ENCODE results near the gene KRTAP5-5. TPM values are rescaled to one million over a fixed set of nuclear protein-coding genes. Genes with fewer than 3 reads are reported as not detected.

Gene KRTAP5-5
- polyA plus RNA-seq, 1 donor (not counting 4 experiments of a cell fraction or from before 2014, with no cell fraction given), result not detected

DNA sequence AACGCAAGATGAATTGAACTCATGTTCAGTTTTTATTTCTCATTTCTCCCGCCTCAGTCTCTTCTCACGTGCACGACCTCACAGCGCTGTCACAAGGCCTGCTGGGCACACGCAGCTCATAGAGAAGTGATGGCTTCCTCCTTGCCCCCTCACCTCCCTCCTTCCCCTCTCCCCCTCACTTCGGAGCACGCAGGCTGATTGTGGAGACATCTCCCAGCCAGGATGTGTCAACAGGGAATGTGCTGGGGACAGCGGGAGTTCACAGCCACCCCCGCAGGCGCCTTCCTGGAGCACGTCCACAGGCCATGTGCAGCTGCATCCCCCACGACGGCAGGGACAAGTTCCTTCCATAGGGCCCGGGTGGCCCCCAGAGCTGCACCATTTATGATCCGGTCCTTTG is 38.3 kb downstream of the KRTAP5-5 start:
- dilution Hi-C loops (cut with MboI; ENCODE audit: extremely low pct_ligation_motif_present, low sequenced_read_pairs), result no loop called here
- no peak for FAIRE-seq
- no peak for TF ChIP-seq EZH2 (IDR thresholded peaks at IDR 0.05; ENCODE audit: low read length)
- TF ChIP-seq, protein P1, sequence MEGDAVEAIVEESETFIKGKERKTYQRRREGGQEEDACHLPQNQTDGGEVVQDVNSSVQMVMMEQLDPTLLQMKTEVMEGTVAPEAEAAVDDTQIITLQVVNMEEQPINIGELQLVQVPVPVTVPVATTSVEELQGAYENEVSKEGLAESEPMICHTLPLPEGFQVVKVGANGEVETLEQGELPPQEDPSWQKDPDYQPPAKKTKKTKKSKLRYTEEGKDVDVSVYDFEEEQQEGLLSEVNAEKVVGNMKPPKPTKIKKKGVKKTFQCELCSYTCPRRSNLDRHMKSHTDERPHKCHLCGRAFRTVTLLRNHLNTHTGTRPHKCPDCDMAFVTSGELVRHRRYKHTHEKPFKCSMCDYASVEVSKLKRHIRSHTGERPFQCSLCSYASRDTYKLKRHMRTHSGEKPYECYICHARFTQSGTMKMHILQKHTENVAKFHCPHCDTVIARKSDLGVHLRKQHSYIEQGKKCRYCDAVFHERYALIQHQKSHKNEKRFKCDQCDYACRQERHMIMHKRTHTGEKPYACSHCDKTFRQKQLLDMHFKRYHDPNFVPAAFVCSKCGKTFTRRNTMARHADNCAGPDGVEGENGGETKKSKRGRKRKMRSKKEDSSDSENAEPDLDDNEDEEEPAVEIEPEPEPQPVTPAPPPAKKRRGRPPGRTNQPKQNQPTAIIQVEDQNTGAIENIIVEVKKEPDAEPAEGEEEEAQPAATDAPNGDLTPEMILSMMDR (optimal IDR thresholded peaks at IDR 0.05 in 1 of 3, IDR thresholded peaks at IDR 0.05 in 1 of 3, conservative IDR thresholded peaks at IDR 0.05 in 1 of 3; ENCODE audit: extremely low read depth in 1 of 3, insufficient read depth in 2 of 3, low read length in 3 of 3), result no peak

DNA sequence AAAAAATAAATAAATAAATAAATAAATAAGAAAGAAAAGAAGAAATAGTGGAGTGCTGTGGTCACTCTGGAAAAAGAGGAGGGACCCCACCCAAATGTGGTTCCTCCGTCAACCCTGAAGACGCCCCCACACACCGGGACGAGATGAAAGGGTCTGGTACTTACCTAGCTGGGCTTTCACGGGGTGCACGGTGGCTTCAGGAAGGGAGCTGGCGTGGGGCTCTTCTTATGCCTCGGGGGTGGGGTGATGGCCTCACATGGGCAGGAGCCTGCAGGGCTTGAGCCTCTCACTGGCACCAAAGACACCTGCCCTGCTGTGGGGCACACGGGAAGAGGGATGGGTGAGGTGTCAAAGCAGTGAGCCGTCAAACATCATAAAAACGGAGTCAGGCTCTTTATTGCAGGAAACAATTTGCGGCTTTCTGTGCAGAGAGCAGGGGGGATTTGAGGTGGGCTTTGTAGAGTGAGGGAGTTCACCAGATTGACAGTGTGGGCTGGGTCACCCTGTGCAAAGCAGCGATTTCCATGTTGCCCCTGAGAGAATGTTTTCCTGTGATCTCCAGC is 39.4 kb downstream of the KRTAP5-5 start:
- no peak for TF ChIP-seq EZH2 (IDR thresholded peaks at IDR 0.05; ENCODE audit: low read length)
- TF ChIP-seq, protein P1 (optimal IDR thresholded peaks at IDR 0.05 in 1 of 3, IDR thresholded peaks at IDR 0.05 in 1 of 3, conservative IDR thresholded peaks at IDR 0.05 in 1 of 3; ENCODE audit: extremely low read depth in 1 of 3, insufficient read depth in 2 of 3, low read length in 3 of 3), result no peak
- peaks cover 32% of the 10 kb centered on the region for H3K27me3 ChIP-seq (ENCODE audit: control insufficient read depth, extremely low read depth, insufficient read depth, low read length)
- no peaks in the 10 kb centered on the region for H3K4me1 ChIP-seq (ENCODE audit: control insufficient read depth, extremely low read depth, insufficient read depth, low read length)
- H3K79me2 ChIP-seq (ENCODE audit: control insufficient read depth, insufficient read depth, low read length), result no peaks in the 10 kb centered on the region
- no peak overlapping the region for H3K4me3 ChIP-seq (ENCODE audit: control insufficient read depth in 2 of 3, extremely low read depth in 1 of 3, insufficient read depth in 2 of 3, low read depth in 1 of 3, low read length in 3 of 3)
- H3K9me3 ChIP-seq (ENCODE audit: control insufficient read depth, low read depth, low read length), result no peaks in the 10 kb centered on the region
- H3K27ac ChIP-seq (ENCODE audit: control insufficient read depth, insufficient read depth, low read length), result no peak overlapping the region
- H3K9ac ChIP-seq (ENCODE audit: control insufficient read depth, extremely low read depth, insufficient read depth, low read length), result no peak overlapping the region
- dilution Hi-C loops (cut with MboI; ENCODE audit: extremely low pct_ligation_motif_present, low sequenced_read_pairs), result no loop called here
- H3K36me3 ChIP-seq (ENCODE audit: control insufficient read depth in 2 of 2, extremely low read depth in 1 of 2, insufficient read depth in 2 of 2, low read length in 2 of 2), result no peaks in the 10 kb centered on the region
- no peak for DNase-seq (ENCODE audit: low read depth, low spot score)
- no peaks in the 10 kb centered on the region for H4K20me1 ChIP-seq (ENCODE audit: control insufficient read depth, extremely low read depth, insufficient read depth, low read length)
- no peak overlapping the region for H3K4me2 ChIP-seq (ENCODE audit: control insufficient read depth, extremely low read depth, insufficient read depth, low read depth, low read length)
- no peaks in the 10 kb centered on the region for H3K9me1 ChIP-seq (ENCODE audit: control insufficient read depth, extremely low read depth, insufficient read depth, low read length)
- no peak for FAIRE-seq
- no peak overlapping the region for H2AFZ ChIP-seq (ENCODE audit: control insufficient read depth, low read length)

More for the DNA sequence above, 38.3 kb downstream of the KRTAP5-5 start:
- no peak for DNase-seq (ENCODE audit: low read depth, low spot score)
- Histone ChIP-seq H2AFZ (ENCODE audit: control insufficient read depth, low read length) (no peak overlapping the region), H3K36me3 (ENCODE audit: control insufficient read depth in 2 of 2, extremely low read depth in 1 of 2, insufficient read depth in 2 of 2, low read length in 2 of 2) (no peaks in the 10 kb centered on the region), H3K4me1 (ENCODE audit: control insufficient read depth, extremely low read depth, insufficient read depth, low read length) (no peaks in the 10 kb centered on the region), H3K27ac (ENCODE audit: control insufficient read depth, insufficient read depth, low read length) (no peak overlapping the region), H3K27me3 (ENCODE audit: control insufficient read depth, extremely low read depth, insufficient read depth, low read length) (peaks cover 32% of the 10 kb centered on the region), H3K79me2 (ENCODE audit: control insufficient read depth, insufficient read depth, low read length) (no peaks in the 10 kb centered on the region), H3K4me2 (ENCODE audit: control insufficient read depth, extremely low read depth, insufficient read depth, low read depth, low read length) (no peak overlapping the region), H3K9me3 (ENCODE audit: control insufficient read depth, low read depth, low read length) (no peaks in the 10 kb centered on the region), H3K9me1 (ENCODE audit: control insufficient read depth, extremely low read depth, insufficient read depth, low read length) (no peaks in the 10 kb centered on the region), H4K20me1 (ENCODE audit: control insufficient read depth, extremely low read depth, insufficient read depth, low read length) (no peaks in the 10 kb centered on the region), H3K9ac (ENCODE audit: control insufficient read depth, extremely low read depth, insufficient read depth, low read length) (no peak overlapping the region), H3K4me3 (ENCODE audit: control insufficient read depth in 2 of 3, extremely low read depth in 1 of 3, insufficient read depth in 2 of 3, low read depth in 1 of 3, low read length in 3 of 3) (no peak overlapping the region)
